ENCODE data around the gene NKX1-2.

DNA sequence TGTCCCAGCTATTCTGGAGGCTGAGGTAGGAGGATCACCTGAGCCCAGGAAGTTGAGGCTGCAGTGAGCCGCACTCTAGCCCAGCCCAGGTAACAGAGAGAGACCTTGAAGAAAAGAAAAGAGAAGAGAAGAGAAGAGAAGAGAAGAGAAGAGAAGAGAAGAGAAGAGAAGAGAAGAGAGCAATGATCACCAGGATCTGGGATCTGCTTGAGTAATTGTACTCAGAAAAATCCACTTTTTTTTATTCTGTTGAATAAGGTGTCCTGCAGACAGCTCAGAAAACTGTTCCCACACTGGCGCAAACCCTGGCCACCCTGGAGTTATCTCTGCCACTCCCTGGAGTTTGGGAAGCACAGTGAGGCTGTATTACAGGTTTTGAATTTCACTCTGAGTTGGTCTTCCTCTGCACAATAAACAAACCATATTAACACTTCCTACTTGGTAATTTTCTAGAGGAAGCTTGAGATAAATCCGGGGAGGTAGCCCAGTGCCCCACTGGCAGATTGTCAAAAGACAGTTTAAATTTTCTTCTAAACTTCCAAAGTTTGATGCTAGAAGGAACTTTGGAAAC lies 21.5 kb downstream of the NKX1-2 start:
- no peak for TF ChIP-seq CTCF (conservative IDR thresholded peaks at IDR 0.05; ENCODE audit: low read depth, low read length)
- TF ChIP-seq EZH2 (IDR thresholded peaks at IDR 0.05; ENCODE audit: borderline replicate concordance, low read depth, low read length, poor library complexity, severe bottlenecking): no peak
